HG03097 (cell line): ENCODE data around the gene C16orf95.
"Not testable (repeated sequence)": the region's sequence is repeated elsewhere in the genome, so short reads cannot be mapped to it uniquely, and the experiment has no call there.

Source experiments
- ATAC-seq: cut with Tn5 transposase; IDR thresholded peaks from one replicate; pipeline ENCODE4 v1.9.1; 2021; ENCODE audit not compliant: unreplicated experiment, low FRiP score

The C16orf95 gene

GRCh38 chr16:87347932-87348615 is 30.9 kb upstream of the C16orf95 start:
- ATAC-seq: no peak

GRCh38 chr16:87346517-87347060 is 29.4 kb upstream of the C16orf95 start:
- ATAC-seq: no peak

- ATAC-seq: no peak
These were observed 28.7 kb upstream of the C16orf95 start for GRCh38 chr16:87345726-87346424.

GRCh38 chr16:87344931-87345631 is 27.9 kb upstream of the C16orf95 start:
- ATAC-seq: no peak

GRCh38 chr16:87344165-87344930 is 27.2 kb upstream of the C16orf95 start:
- no peak for ATAC-seq

- no peak for ATAC-seq
These were observed 26.5 kb upstream of the C16orf95 start for GRCh38 chr16:87343753-87344050.

GRCh38 chr16:87342978-87343752 is 26.0 kb upstream of the C16orf95 start:
- ATAC-seq: no peak

- ATAC-seq: no peak
These were observed 25.3 kb upstream of the C16orf95 start for GRCh38 chr16:87342504-87342903.

- ATAC-seq: no peak
These were observed 23.0 kb upstream of the C16orf95 start for GRCh38 chr16:87340198-87340597.

- not testable (repeated sequence) for ATAC-seq
These were observed 22.5 kb upstream of the C16orf95 start for GRCh38 chr16:87339724-87340105.

GRCh38 chr16:87339086-87339723 is 22.0 kb upstream of the C16orf95 start:
- ATAC-seq: no peak

GRCh38 chr16:87338155-87338765 is 21.1 kb upstream of the C16orf95 start:
- no peak for ATAC-seq

- ATAC-seq: no peak
These were observed 20.1 kb upstream of the C16orf95 start for GRCh38 chr16:87337262-87337771.

GRCh38 chr16:87336434-87337240 is 19.4 kb upstream of the C16orf95 start:
- no peak for ATAC-seq

- ATAC-seq: no peak
These were observed 18.6 kb upstream of the C16orf95 start for GRCh38 chr16:87335625-87336433.

- no peak for ATAC-seq
These were observed 17.7 kb upstream of the C16orf95 start for GRCh38 chr16:87334651-87335624.
